Upper lobe of left lung (tissue), 6 donors: ENCODE data around the gene PISD. TPM values are rescaled to one million over a fixed set of nuclear protein-coding genes. Genes with fewer than 3 reads are reported as not detected.
"Not testable (repeated sequence)": the region's sequence is repeated elsewhere in the genome, so short reads cannot be mapped to it uniquely, and the experiment has no call there.

Experiments
- ATAC-seq, 2 donors: fragments of 200-7000 bp; cut with Tn5 transposase; one replicate each; pipeline ENCODE4 v1.9.1; 2022; ENCODE audit warnings: mild to moderate bottlenecking in 2 of 2, moderate library complexity in 2 of 2; ENCODE audit not compliant: low FRiP score in 2 of 2
- DNase-seq, 2 donors: peaks; one replicate each; pipeline ENCODE4 v3.0.0-alpha.2; 2019 to 2020
- H3K27ac ChIP-seq, 4 donors: fragments of 200-600 bp; sonication (generic); one replicate each; pipeline ENCODE4 v1.5.1; 2016 to 2019
- H3K27me3 ChIP-seq, 4 donors: fragments of 200-600 bp; sonication (generic); one replicate each; pipeline ENCODE4 v1.5.1; 2017 to 2019
- H3K36me3 ChIP-seq, 4 donors: fragments of 200-600 bp; sonication (generic); one replicate each; pipeline ENCODE4 v1.5.1; 2016 to 2019
- H3K4me1 ChIP-seq, 4 donors: fragments of 200-600 bp; sonication (generic); one replicate each; pipeline ENCODE4 v1.5.1; 2018 to 2019
- H3K4me3 ChIP-seq, 4 donors: fragments of 200-600 bp; sonication (generic); one replicate each; pipeline ENCODE4 v1.5.1; 2017 to 2019; ENCODE audit warnings: mild to moderate bottlenecking in 2 of 4, moderate library complexity in 1 of 4
- H3K9me3 ChIP-seq, 4 donors: fragments of 200-600 bp; sonication (generic); one replicate each; pipeline ENCODE4 v1.5.1; 2018 to 2019
- EP300 ChIP-seq, 4 donors: sonication (generic); formaldehyde crosslinking; IDR thresholded peaks; one replicate each; pipeline ENCODE4 v1.5.1; 2017; ENCODE audit warnings: antibody characterized with exemption in 4 of 4, control low read depth in 2 of 4
- POLR2A ChIP-seq, 4 donors: fragments of 450-650 bp; IDR thresholded peaks; one replicate each; pipeline ENCODE4 v1.5.1; 2016 to 2017; ENCODE audit warnings: antibody characterized with exemption in 4 of 4, mild to moderate bottlenecking in 2 of 4
- POLR2AphosphoS5 ChIP-seq, 2 donors: sonication (generic); formaldehyde crosslinking; IDR thresholded peaks; one replicate each; pipeline ENCODE4 v1.5.1; 2017; ENCODE audit warnings: antibody characterized with exemption in 2 of 2
- WGBS, 2 donors: methylation state at CpG; one replicate each; pipeline ENCODE4 v1.1.5; 2017 to 2018; 5-methylcytosine and 5-hydroxymethylcytosine counted together
- total RNA-seq, 6 donors: library from RNA; depleted of rRNA in 4 of 6; stranded (reverse); fragments of >200 nt in 4 of 6; gene quantifications; one replicate each; pipeline versions ENCODE4 v1.1.0 to v1.2.1, GENCODE V29; 2016 to 2021
- TF ChIP-seq, protein P1 (sequence below), 6 experiments: fragments of 450-650 bp in 4 of 6; fragments of 200-600 bp in 2 of 6; sonication (generic) in 2 of 6; IDR thresholded peaks; one replicate each; pipeline ENCODE4 v1.5.1; 2016 to 2019; ENCODE audit warnings: antibody characterized with exemption in 6 of 6
- donor health status: DM: no; HTN: no; CAD: no; lungs with moderate emphysema.
- donor health status: DM: no; HTN: yes; CAD: no; lungs with severe emphysema.

PISD gene
- total RNA-seq, 6 donors from 2014 or later: 18.4 to 81.8 (median 53.9) TPM

- H3K27ac ChIP-seq: peak overlapping the region; percentile 64 to 76 (median 69)
- H3K9me3 ChIP-seq: no peaks in the 10 kb centered on the region
- H3K4me3 ChIP-seq: peak overlapping the region in 3 of 4 donors; percentile 89 to 95 (median 92)
- TF ChIP-seq POLR2A (IDR thresholded peaks at IDR 0.05) (no peak), POLR2AphosphoS5 (IDR thresholded peaks at IDR 0.05) (no peak), EP300 (IDR thresholded peaks at IDR 0.05) (no peak)
- TF ChIP-seq, protein P1, sequence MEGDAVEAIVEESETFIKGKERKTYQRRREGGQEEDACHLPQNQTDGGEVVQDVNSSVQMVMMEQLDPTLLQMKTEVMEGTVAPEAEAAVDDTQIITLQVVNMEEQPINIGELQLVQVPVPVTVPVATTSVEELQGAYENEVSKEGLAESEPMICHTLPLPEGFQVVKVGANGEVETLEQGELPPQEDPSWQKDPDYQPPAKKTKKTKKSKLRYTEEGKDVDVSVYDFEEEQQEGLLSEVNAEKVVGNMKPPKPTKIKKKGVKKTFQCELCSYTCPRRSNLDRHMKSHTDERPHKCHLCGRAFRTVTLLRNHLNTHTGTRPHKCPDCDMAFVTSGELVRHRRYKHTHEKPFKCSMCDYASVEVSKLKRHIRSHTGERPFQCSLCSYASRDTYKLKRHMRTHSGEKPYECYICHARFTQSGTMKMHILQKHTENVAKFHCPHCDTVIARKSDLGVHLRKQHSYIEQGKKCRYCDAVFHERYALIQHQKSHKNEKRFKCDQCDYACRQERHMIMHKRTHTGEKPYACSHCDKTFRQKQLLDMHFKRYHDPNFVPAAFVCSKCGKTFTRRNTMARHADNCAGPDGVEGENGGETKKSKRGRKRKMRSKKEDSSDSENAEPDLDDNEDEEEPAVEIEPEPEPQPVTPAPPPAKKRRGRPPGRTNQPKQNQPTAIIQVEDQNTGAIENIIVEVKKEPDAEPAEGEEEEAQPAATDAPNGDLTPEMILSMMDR (IDR thresholded peaks at IDR 0.05): no peak
- ATAC-seq (no peak), DNase-seq (no peak)
- H3K36me3 ChIP-seq: no peaks in the 10 kb centered on the region
- no peaks in the 10 kb centered on the region for H3K27me3 ChIP-seq
- WGBS, 2 donors: 63 to 69% methylated on average over 8 of the region's 8 CpGs
- H3K4me1 ChIP-seq: peaks cover 14 to 32% (median 18%) of the 10 kb centered on the region in 4 donors
Measured at GRCh38 chr22:31662668-31663037, 638 bp upstream of the PISD start.

DNA sequence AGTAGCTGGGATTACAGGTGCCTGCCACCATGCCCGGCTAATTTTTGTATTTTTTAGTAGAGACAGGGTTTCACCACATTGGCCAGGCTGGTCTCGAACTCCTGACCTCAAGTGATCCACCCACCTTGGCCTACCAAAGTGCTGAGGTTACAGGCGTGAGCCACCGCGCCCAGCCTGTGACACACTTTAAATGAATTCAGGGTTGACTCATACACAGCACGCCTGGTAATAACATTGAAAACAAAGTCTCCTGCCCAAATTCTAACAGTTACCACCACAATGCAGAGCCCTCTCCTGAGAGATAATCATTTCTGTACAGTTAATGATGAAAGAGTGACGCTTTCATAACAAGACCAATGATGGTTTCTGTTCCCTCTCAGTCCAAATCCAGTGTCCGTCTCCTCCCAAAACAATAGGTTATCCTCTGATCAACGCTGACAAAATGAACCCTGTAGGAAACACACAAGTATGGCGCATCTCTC, 1.1 kb downstream of the PISD start:
- Histone ChIP-seq H3K27ac (peak overlapping the region in 1 of 4 donors; percentile 70), H3K4me1 (peaks cover 14 to 31% (median 18%) of the 10 kb centered on the region in 4 donors), H3K4me3 (peak overlapping the region in 3 of 4 donors; percentile 89 to 95 (median 92))
- H3K27me3 ChIP-seq, H3K9me3 ChIP-seq, DNase-seq, H3K36me3 ChIP-seq, ATAC-seq: not testable (repeated sequence)
- 58 to 61% methylated on average over 10 of the region's 10 CpGs for WGBS, 2 donors

DNA sequence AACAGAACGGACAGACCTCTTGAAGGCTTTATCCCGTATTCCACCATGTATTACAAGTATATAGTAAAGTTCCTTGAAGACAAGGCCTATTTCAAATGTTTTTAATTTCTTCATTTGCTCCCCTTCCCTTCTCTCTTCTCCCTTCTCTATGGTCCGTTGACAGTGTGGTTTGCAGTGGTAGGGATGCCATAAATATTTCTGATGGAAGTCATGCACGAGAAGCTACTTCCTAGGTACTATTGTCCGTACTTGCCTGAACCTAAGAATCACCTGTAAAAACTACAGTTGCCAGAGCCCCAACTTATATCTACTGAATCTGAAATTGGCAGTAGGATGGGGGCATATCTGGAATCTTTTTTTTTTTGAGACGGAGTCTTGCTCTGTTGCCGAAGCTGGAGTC, 2.8 kb downstream of the PISD start:
- DNase-seq (no peak), ATAC-seq (no peak)
- no peaks in the 10 kb centered on the region for H3K9me3 ChIP-seq
- no peaks in the 10 kb centered on the region for H3K27me3 ChIP-seq
- H3K4me1 ChIP-seq: peaks cover 14 to 25% (median 18%) of the 10 kb centered on the region in 4 donors
- no peak overlapping the region for H3K27ac ChIP-seq
- no peak overlapping the region for H3K4me3 ChIP-seq
- H3K36me3 ChIP-seq: no peaks in the 10 kb centered on the region
- no peak for TF ChIP-seq POLR2AphosphoS5 (IDR thresholded peaks at IDR 0.05)
- TF ChIP-seq POLR2A (IDR thresholded peaks at IDR 0.05): no peak
- TF ChIP-seq, protein P1 (IDR thresholded peaks at IDR 0.05): no peak
- no peak for TF ChIP-seq EP300 (IDR thresholded peaks at IDR 0.05)
- 83 to 86% methylated on average over 7 of the region's 7 CpGs for WGBS, 2 donors

- Histone ChIP-seq H3K4me1 (peaks cover 4 to 21% (median 8%) of the 10 kb centered on the region in 4 donors), H3K4me3 (no peak overlapping the region), H3K27ac (no peak overlapping the region), H3K27me3 (no peaks in the 10 kb centered on the region), H3K9me3 (no peaks in the 10 kb centered on the region), H3K36me3 (peaks cover 0 to 4% (median 0%) of the 10 kb centered on the region in 4 donors)
- no peak for DNase-seq
- TF ChIP-seq POLR2A (IDR thresholded peaks at IDR 0.05) (no peak), EP300 (IDR thresholded peaks at IDR 0.05) (no peak), POLR2AphosphoS5 (IDR thresholded peaks at IDR 0.05) (no peak)
- TF ChIP-seq, protein P1 (IDR thresholded peaks at IDR 0.05): no peak
- no peak for ATAC-seq
- 92 to 96% methylated on average over 5 of the region's 5 CpGs for WGBS, 2 donors
Measured at GRCh38 chr22:31654408-31654807, 7.6 kb downstream of the PISD start.

DNA sequence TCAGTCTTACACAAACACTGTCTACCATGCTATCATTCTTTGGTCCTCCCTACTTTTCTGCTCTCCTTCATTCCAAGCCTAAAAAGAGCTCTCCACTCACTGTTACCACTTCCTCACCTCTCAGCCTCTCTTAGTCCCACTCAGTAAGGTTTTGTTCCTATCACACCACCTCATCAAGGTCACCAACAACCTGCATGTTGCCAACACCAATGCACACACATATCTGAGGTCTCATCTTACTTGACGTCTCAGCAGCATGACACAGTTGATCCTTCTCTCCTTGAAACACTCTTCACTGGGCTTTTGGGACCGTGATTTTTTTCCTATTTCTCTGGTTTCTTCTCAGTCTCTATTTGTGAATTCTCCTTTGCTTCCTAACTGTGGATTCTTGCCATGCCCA, 8.1 kb downstream of the PISD start:
- Histone ChIP-seq H3K9me3 (no peaks in the 10 kb centered on the region), H3K4me3 (no peak overlapping the region), H3K36me3 (peaks cover 0 to 8% (median 1%) of the 10 kb centered on the region in 4 donors), H3K27me3 (no peaks in the 10 kb centered on the region), H3K4me1 (peaks cover 4 to 21% (median 8%) of the 10 kb centered on the region in 4 donors), H3K27ac (no peak overlapping the region)
- DNase-seq (no peak), ATAC-seq (no peak)
- TF ChIP-seq POLR2A (IDR thresholded peaks at IDR 0.05) (no peak), POLR2AphosphoS5 (IDR thresholded peaks at IDR 0.05) (no peak), EP300 (IDR thresholded peaks at IDR 0.05) (no peak)
- TF ChIP-seq, protein P1 (IDR thresholded peaks at IDR 0.05): no peak
- WGBS, 2 donors: 91 to 94% methylated on average over 2 of the region's 2 CpGs
